Stimulated activated CD8-positive, alpha-beta memory T cell treated with anti-CD3 and anti-CD28 coated beads, Interleukin-2, amount 100 ng/mL, for 1 hour (primary cell): Measurements from ENCODE around the gene CERS5.
A peak's percentile ranks its signal among the peaks of the same experiment; 100 is the strongest.
"Not testable (repeated sequence)": the region's sequence is repeated elsewhere in the genome, so short reads cannot be mapped to it uniquely, and the experiment has no call there.

Source experiments
- DNase-seq, 2 donors: peaks; one replicate each; pipeline ENCODE4 v3.0.0-alpha.2; 2020; ENCODE audit warnings: low read depth in 2 of 2

Gene CERS5

DNA sequence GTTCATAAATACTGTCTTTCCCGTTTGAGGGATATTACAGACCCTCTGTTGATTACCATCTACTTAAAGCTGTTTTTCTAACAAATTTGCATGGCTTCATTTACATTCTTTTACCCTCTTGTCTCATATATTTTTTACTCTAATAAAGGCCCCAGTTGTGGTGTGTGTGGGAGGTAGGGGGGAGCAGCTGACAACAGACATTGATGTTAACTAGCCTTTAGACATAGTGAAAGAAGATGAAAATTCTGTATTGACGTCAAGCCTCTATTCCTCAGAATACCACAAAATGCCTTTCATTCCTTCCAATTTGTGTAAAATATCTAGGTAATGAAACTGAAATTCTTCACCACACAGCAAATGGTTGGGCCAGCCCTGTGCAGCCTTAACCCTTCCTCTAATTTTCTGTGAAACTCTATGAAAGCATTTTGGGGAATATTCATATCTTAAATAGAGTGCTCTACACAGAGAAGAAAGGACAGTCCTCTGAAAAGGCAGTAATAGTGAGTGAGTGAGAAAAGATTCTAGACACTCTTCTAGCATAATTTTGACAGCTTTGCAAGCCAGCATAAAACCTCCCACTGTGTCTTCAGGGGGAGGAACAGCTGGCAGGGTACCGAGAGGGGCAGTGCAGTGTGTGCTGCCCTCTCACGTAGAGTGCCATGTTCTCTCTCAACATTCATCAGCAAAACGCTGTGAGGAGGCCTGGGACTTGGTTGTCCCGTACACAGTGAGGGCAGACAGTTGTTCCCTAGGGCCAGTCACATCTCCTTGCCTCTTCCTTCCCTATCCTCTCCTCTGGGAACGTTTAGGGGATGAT, 20.1 kb upstream of the CERS5 start:
- no peak for DNase-seq

DNA sequence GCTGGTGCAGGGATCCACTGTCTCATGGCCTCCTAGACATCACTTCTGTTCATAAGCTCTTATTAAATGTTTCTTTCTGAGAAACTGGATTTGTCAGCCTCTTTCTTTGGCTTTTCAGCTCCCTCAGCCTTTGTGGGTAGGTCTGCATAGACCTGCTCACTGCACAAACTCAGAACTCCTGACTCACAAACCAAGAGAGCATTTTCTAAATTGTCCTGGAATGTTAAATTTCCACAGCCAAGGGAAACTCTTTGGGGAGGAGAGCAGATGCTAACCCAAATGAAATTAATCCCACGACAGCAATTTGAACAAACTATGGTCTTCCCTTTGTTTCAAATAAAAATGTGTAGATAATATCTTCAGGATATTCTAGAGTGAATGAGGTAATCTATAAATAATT, 19.5 kb upstream of the CERS5 start:
- no peak for DNase-seq

DNA sequence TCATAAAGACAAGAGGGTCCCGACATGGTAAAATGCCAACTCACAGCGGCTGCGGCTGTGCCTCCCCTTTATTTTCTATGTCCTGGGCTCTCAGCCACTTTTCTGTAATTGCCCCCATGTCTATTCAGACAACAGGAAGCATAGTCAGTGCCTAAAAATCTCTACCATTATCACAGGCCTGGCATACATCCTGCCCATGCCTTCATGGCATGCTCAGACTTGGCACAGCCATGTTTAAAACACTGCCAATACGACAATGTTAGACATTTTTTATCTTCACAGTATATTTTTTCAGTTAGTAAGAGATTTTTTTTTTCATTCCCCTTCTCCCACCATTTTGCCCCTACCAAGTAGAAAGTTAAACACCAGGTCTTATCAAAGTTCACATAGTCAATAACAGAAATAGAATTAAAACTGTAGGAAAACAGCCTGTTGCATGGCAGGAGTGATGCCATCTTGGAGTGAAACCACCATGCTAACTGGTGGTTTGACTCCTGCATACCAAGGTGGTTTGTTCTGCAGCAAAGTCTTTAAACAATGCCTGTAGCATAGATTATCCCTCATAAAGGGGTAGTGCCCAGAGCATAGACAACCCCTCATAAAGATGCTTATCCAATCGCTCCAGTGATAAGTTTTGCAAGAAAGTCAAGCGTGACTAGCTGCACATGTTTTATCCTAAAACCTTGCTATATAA, 18.9 kb upstream of the CERS5 start:
- no peak for DNase-seq

DNA sequence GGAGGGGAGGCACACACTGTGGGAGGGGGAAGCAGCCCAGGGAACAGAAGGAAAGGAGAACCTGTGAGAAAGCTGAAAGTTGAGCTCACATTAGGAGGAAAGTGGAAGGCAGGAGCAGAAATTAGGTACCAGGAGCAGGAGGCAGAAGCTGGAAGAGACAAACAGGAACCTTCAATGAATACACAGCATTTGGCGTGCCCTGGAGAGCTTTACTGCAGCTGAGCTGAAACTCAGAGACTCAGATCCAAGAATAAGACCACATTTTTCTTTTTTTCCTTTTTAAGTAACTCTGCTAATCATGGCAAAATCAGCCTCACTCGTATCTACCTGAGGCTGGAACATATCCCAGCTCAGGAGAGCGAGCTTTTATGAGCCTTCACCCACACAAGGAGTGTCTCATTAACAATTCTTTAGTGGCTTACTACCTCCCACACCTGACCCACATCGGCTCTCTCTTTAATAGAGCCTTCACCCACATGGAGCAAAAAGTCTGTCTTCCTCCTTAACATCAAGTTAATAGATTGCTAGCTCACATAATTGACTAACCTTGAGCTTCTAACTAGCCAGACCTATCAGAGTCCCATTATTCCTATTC, 18.2 kb upstream of the CERS5 start:
- no peak for DNase-seq

DNA sequence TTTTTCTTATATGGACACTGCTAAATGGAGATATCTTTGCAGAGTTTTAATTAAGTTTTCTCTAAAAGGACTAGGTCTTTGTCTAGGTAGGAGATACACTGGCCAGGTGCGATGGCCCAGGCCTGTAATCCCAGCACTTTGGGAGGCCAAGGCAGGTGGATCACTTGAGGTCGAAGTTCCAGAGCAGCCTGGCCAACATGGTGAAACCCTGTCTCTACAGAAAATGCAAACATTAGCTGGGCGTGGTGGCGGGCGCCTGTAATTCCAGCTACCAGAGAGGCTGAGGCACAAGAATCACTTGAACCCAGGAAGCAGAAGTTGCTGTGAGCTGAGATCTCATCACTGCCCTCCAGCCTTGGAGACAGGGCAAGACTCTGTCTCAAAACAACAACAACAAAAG, 17.1 kb upstream of the CERS5 start:
- DNase-seq, result no peak

DNA sequence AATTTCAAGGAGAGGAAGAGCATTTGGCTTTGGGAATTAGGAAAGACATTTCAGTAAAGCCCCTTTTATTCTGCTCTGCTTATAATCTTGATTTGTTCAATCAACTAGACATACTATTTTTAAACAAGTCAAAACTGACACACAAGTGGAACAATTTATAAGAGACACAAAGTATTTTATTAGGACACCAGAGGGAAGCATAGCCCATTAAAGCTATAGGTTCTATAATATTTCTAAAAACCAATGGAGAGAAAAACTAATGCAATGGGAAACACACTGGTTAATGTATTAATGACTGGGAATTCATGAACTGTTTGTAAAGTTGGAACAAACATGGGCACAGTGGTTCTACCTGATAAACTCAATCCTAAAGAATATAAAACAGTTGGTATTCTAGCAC, 15.3 kb upstream of the CERS5 start:
- DNase-seq, result no peak

DNA sequence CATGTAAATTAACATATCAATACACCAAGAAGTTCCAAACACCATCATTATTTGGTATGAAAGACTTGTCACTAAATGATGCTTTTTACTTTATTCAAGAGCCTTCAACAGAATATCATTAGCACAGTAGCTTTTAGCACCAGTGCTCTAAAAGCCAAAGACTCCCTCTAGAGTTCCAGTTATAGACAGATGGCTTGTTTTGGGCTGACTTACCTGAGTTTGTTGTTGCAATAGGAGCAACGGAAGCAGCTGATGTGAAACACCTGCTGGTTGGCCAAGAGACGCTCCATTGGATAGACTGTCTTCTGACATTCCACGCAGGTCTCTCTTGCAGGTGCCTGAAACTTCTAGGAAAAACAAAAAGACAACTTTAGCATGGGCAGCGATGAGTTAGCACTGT, 14.5 kb upstream of the CERS5 start:
- DNase-seq, result no peak

DNA sequence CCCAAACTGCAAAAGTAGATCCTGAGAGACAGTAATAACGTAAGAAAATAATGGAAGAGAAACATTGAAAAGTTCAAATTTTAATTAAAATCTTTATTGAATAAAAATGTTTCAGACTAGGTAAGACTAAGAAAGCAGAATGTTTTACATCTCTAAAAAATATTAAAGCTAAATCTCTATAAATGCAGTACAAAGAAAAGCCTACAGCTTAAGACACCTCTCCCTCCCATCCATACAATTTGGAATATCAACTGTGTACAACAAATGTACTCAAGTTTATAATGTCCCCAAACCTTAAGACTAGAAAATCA, 8.5 kb upstream of the CERS5 start:
- no peak for DNase-seq

DNA sequence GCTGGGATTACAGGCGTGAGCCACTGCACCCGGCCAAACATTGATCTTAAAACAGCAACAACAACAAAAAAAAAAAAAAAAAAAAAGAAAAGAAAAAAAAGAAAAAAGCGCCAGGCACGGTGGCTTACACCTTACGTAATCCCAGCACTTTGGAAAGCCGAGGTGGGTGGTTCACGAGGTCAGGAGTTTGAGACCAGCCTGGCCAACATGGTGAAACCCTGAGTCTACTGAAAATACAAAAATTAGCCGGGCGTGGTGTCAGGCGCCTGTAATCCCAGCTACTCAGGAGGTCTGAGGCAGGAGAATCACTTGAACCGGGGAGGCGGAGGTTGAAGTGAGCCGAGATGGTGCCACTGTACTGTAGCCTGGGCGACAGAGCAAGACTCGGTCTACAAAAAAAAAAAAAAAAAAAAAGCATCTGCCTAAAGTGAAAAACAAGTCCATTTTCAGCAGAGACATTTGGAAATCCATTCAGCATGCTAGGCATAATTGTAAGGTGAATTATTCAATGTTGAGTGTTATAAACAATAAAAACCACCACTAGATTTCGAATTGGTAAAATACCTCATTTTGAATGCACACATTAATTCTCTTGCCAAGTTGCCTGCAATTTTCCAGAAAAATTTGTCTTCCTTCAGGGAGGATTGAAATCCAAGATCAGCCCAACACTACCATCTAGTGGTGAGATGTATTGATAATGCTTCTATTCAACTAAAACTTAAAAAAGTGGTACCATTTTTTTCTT, 8.0 kb upstream of the CERS5 start:
- no peak for DNase-seq

DNA sequence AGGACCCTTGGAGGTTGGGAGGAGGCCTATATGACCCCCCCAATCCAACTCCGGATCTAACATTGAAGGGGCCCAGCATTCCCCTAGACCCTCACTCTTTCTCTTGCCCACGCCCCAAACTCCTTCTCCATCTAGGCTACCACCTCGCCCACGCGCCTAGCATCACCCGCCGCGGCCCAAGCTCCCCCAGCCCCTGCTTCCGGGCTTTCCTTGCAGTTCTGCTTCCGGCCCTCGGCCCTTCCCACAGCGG, 445 bp downstream of the CERS5 start:
- peak in 1 of 2 donors; percentile 8 for DNase-seq

DNA sequence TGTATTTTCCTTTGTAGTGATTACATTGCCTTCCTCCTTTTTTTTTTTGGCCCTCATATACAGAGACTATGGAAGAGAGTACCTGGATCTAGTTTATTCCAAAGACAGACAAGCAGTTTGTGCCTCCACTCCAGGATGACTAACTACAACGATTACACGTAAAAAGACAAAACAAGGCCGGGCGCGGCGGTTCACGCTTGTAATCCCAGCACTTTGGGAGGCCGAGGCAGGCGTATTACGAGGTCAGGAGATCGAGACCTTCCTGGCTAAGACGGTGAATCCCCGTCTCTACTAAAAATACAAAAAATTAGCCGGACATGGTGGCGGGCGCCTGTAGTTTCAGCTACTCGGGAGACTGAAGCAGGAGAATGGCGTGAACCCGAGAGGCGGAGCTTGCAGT, 2.2 kb downstream of the CERS5 start:
- DNase-seq, result no peak

DNA sequence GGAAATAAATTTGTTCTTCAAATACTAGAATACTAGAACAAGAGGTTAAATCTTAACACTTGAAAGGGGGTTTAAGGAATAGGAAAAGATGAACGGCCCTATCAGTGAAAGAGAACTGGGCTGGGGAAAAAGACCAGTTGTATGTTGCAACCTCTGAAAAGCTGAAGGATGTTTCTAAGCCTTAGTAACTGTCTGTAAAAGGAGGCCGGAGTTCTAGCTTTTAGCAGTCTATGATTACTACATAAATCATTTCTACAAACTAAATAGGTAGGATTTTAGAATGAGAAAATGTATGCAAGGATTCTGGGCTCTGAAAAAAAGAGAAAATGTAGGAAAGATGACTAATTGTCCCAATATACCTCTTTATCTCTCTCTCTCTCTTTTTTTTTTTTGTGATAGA, 4.9 kb downstream of the CERS5 start:
- DNase-seq, result no peak

DNA sequence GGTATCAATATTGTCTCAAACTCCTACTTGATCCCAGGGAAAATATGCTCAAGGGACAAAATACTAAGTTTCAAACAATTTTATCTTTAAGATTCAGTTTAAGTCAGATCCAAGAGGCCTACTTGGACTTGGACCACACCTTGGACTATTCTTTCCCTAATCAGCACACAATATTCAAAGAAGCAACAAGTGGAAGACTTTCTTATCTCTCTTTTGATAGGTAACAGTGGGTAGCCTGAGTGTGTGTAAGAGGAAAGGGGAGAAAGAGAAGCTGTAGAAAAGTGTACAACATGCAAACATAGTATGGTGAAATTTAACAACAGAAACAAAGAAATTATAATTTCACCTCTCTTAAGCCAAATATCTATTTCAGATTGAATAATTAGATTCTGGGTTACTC, 6.5 kb downstream of the CERS5 start:
- no peak for DNase-seq

DNA sequence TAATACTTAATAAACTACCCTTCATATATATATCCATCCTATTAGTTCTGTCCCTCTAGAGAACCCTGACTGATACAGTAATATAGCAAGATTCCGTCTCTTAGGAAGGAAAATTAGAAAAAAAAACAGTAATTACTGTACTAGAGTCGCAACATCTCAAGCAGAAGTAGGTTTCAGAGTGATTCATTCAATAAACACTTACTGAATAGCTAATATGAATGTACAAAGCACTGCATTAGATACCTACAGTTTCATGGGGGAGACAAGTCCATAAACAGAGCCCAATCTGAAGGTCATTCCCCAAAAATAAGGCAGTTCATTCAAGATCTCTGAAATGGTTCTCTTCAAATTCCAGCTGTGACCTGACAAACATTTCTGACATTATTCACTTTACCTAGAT, 9.9 kb downstream of the CERS5 start:
- no peak for DNase-seq

DNA sequence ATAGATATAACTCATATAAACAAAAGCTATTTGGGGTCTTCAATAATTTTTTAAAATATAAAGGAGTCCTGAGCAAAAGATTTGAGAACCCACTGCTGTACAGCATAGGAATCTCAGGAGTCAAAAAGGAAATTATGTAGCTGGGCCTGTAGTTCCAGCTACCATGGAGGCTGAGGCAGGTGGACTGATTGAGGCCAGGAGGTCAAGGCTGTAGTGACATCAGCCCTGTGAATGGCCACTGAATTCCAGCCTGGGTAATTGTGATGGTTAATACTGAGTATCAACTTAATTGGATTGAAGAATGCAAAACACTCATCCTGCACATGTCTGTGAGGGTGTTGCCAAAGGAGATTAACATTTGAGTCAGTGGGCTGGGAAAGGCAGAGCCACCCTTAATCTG, 10.5 kb downstream of the CERS5 start:
- DNase-seq, result no peak

DNA sequence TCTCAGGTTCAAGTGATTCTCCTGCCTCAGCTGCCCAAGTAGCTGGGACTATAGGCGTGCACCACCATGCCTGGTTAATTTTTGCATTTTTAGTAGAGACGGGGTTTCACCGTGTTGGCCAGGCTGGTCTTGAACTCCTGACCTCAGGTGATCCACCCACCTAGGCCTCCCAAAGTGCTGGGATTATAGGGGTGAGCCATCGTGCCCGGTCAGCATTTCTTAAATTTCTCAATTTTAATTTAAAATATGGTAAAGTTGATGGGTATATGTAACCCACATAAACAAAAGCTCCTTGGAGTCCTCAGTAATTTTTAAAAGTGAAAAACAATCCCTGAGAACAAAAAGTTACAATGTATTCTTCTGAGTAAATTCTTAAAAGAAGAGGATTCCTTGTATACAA, 12.2 kb downstream of the CERS5 start:
- not testable (repeated sequence) for DNase-seq

DNA sequence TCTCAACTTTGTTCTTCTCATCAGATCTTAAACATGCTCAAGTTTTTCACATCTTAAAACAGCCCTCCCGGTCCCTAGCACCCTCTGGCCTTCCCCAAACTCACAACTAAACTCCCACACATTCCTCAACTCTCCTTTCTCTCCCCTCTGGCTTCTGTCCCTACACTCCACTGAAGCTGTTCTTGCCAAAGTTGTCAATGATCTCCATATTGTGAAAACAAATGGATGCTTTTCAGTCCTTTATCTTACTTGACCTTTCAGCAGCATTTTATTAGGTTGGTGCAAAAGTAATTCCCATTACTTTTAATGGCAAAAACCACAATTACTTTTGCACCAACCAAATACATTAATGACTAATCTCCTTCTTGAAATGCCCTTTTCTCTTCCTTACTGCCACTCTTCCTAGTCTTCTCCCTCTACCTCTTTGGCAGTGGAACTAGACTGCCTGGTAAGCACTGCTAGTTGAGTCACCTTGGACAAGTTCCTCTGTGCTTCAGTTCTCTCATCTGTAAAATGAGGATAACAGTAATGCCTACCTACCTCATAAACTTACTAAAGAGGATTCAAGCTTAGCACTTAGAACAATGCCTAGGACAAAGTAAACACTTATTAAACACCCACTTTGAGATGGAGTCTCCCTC, 16.0 kb downstream of the CERS5 start:
- no peak for DNase-seq

DNA sequence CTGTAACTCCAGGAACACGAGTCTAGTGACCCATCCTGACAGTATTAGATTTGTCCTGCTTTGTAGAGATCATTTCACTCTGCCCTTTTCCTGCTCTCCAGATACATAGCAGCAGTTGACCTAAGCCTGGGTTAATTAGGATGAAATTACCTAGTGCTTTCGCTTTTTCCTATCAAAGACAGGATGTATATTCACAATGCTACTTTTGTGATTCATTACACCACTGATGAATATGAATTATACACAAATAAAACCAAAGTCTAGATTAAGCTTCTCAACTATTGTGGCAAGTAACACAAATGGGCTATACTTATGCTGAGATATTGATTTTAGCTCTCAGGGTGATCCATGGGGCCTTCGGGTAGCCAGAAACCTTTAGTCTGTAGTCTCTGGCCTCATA, 17.9 kb downstream of the CERS5 start:
- no peak for DNase-seq

DNA sequence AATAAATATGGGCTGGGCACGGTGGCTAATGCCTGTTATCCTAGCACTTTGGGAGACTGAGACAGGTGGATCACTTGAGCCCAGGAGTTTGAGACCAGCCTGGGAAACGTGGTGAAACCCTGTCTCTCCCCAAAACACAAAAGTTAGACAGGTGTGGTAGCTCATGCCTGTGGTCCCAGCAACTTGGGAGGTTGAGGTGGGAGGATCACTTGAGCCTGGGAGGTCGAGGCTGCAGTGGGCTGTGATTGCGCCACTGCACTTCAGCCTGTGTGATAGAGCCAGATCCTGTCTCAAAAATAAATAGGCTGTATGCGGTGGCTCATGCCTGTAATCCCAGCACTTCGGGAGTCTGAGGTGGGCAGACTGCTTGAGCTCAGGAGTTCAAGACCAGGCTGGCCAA, 19.2 kb downstream of the CERS5 start:
- DNase-seq, result not testable (repeated sequence)

DNA sequence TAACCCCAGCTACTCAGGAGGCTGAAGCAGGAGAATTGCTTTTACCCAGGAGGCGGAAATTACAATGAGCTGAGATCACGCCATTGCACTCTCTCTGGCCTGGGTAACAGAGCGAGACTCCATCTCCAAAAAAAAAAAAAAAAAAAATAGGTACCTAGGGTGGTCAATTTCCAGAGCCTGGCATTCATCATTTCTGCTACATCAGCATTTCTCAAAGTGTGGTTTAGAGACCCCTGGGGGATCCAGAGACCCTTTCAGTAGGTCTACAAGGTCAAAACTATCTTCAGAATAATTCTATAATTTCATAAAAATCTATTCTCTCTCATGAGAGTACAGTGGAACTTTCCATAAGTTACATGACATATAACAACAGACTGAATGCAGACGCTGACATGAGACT, 19.9 kb downstream of the CERS5 start:
- DNase-seq, result no peak

DNA sequence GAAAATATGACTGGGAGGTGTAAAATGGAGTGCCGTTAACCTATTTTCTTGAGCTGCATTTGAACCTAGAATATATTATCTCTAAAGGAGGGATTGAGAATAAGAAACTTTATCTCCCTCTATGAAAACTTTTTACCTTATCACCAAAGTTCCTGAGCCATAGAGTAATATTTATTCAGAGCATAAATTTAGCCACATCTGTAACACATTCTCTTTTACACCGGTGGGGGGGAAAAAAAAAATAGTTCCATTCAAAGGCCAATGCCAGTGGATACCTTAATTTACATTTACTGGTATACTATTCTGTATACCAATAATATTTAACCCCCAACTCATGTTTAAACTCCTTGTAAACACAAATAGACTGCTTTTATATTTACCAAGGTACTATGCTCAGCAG, 21.7 kb downstream of the CERS5 start:
- no peak for DNase-seq

DNA sequence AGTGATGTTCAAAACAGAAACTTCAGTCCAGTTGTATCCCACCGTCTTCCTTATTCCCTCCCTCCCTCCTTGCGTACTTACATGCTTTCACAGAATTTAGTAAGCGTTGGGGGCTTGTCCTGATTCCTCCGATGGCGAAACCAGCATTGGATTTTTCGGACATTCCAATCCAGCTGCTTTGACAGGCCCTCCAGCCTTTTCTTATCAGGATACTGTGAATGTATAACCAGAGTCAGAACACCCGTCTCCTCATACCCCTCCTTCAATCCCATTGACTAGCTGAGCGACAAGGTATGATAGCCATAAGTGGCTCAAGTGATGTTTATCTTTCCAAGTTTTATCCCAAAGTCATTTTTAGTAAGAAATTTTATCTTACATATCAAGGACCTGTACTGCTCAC, 24.2 kb downstream of the CERS5 start:
- no peak for DNase-seq
